Measurements from ENCODE around the gene ZNF638. TPM values are rescaled to one million over a fixed set of nuclear protein-coding genes. Genes with fewer than 3 reads are reported as not detected.

The ZNF638 gene
- total RNA-seq, 1 donor from 2014 or later = 91.7 TPM

DNA sequence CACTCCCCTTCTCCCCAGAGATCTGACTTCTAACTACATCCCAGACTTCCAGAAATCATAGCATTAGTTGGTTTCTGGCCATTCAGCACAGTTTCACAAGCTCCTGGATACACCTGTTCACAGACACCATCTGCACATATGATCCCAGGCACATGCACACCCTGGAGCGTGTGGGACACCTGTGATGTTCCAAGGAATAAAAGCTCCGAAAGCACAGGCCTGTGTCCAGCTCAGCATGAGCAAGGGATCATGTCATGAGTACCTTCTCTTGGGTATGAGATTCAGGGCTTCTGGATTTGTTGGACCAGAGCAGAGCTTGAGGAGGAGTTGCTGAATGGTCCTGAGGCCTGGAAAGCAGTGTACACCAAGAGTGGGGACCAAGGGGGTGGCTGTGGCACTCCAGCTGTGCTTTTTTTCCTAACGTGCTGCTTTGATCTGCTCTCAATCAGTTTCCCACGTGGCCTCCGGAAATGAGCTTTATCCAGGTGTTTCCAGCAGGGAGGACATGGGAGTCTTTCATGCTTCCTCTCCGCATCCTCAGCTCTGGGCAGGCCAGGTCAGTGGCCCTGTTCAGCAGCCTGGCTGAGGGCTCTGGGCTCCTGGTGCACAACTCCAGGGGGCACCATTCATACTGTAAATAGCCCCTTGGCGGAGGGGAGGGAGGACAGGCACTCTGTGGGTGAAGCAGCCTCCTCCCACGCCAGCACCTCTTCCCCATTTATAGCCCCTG is 123.6 kb downstream of the ZNF638 start:
- H3K9ac ChIP-seq (ENCODE audit: low read length) = no peak overlapping the region

GRCh38 chr2:71455741-71456569 is 124.4 kb downstream of the ZNF638 start:
- Histone ChIP-seq H3K9ac (ENCODE audit: low read length) (peak overlapping the region; percentile 25), H2AFZ (ENCODE audit: low read depth, low read length) (no peak overlapping the region), H3K4me2 (ENCODE audit: low read length) (peak overlapping the region; percentile 72), H3K9me3 (ENCODE audit: insufficient read depth, low read depth, low read length) (no peaks in the 10 kb centered on the region), H3K27me3 (ENCODE audit: insufficient read depth, low read length) (peaks cover 12% of the 10 kb centered on the region), H3K27ac (ENCODE audit: low read depth, low read length) (no peak overlapping the region), H3K79me2 (ENCODE audit: insufficient read depth, low read length) (no peaks in the 10 kb centered on the region), H4K20me1 (ENCODE audit: insufficient read depth, low read length) (no peaks in the 10 kb centered on the region), H3K4me3 (ENCODE audit: insufficient read depth, low read depth, low read length) (no peak overlapping the region), H3K36me3 (ENCODE audit: insufficient read depth, low read length) (no peaks in the 10 kb centered on the region), H3K4me1 (ENCODE audit: insufficient read depth, low read length) (peaks cover 51% of the 10 kb centered on the region)
- peaks cover 62% of the 10 kb centered on the region for H3K4me1 Mint-ChIP-seq (ENCODE audit: low read depth, unreplicated experiment)
- TF ChIP-seq EZH2 (IDR thresholded peaks at IDR 0.05; ENCODE audit: insufficient read depth, low read length) (no peak), CTCF (IDR thresholded peaks at IDR 0.05; ENCODE audit: insufficient read depth, low read depth, low read length) (no peak)
- H3K27me3 Mint-ChIP-seq (ENCODE audit: low read depth, unreplicated experiment) = peaks cover 4% of the 10 kb centered on the region
- H3K9me3 Mint-ChIP-seq (ENCODE audit: unreplicated experiment) = peaks cover 1% of the 10 kb centered on the region
- peaks cover 14% of the 10 kb centered on the region for H3K36me3 Mint-ChIP-seq (ENCODE audit: low read depth, unreplicated experiment)
- DNase-seq (ENCODE audit: low read depth) (peak; percentile 12), FAIRE-seq (no peak)
- peak overlapping the region; percentile 86 for H3K4me3 Mint-ChIP-seq (ENCODE audit: unreplicated experiment)
- peak overlapping the region; percentile 95 for H3K27ac Mint-ChIP-seq (ENCODE audit: unreplicated experiment)

More for the DNA sequence above, 123.6 kb downstream of the ZNF638 start:
- Histone ChIP-seq H3K4me1 (ENCODE audit: insufficient read depth, low read length) (peaks cover 49% of the 10 kb centered on the region), H3K79me2 (ENCODE audit: insufficient read depth, low read length) (no peaks in the 10 kb centered on the region), H3K36me3 (ENCODE audit: insufficient read depth, low read length) (no peaks in the 10 kb centered on the region), H3K4me2 (ENCODE audit: low read length) (peak overlapping the region; percentile 72), H3K9me3 (ENCODE audit: insufficient read depth, low read depth, low read length) (no peaks in the 10 kb centered on the region), H3K27ac (ENCODE audit: low read depth, low read length) (no peak overlapping the region), H3K4me3 (ENCODE audit: insufficient read depth, low read depth, low read length) (no peak overlapping the region), H4K20me1 (ENCODE audit: insufficient read depth, low read length) (no peaks in the 10 kb centered on the region), H2AFZ (ENCODE audit: low read depth, low read length) (no peak overlapping the region), H3K27me3 (ENCODE audit: insufficient read depth, low read length) (peaks cover 12% of the 10 kb centered on the region)
- H3K4me3 Mint-ChIP-seq (ENCODE audit: unreplicated experiment) = peak overlapping the region; percentile 86
- H3K36me3 Mint-ChIP-seq (ENCODE audit: low read depth, unreplicated experiment) = peaks cover 13% of the 10 kb centered on the region
- peaks cover 54% of the 10 kb centered on the region for H3K4me1 Mint-ChIP-seq (ENCODE audit: low read depth, unreplicated experiment)
- FAIRE-seq (no peak), DNase-seq (ENCODE audit: low read depth) (no peak)
- peak overlapping the region; percentile 95 for H3K27ac Mint-ChIP-seq (ENCODE audit: unreplicated experiment)
- TF ChIP-seq EZH2 (IDR thresholded peaks at IDR 0.05; ENCODE audit: insufficient read depth, low read length) (no peak), CTCF (IDR thresholded peaks at IDR 0.05; ENCODE audit: insufficient read depth, low read depth, low read length) (no peak)
- peaks cover 4% of the 10 kb centered on the region for H3K27me3 Mint-ChIP-seq (ENCODE audit: low read depth, unreplicated experiment)
- H3K9me3 Mint-ChIP-seq (ENCODE audit: unreplicated experiment) = peaks cover 1% of the 10 kb centered on the region
